PC-9 (cell line): Measurements from ENCODE around the gene RCOR1. TPM values are rescaled to one million over a fixed set of nuclear protein-coding genes. Genes with fewer than 3 reads are reported as not detected.

Experiments
- BruUV-seq: library from RNA; stranded (reverse); fragments of 400-500 nt; replicated peaks from 2 replicates; lab custom pipeline; 2021; lab: Mats Ljungman, UMichigan
- CTCF ChIA-PET: fragments of 300-600 bp; sonication (Branson Sonifier 250); formaldehyde crosslinking; loops from one replicate; lab custom pipeline; 2022; ENCODE audit warnings: antibody characterized with exemption; lab: Charles Lee
- POLR2A ChIA-PET: fragments of 300-600 bp; sonication (Branson Sonifier 250); formaldehyde crosslinking; loops from one replicate; lab custom pipeline; 2022; ENCODE audit warnings: antibody characterized with exemption; ENCODE audit not compliant: unreplicated experiment; lab: Charles Lee
- DNase-seq, 2 experiments: peaks; one replicate each; pipeline versions ENCODE4 v3.0.0 to v3.0.0-alpha.2; 2015 to 2022; ENCODE audit warnings: mixed read lengths in 1 of 2
- H2AFZ ChIP-seq: fragments of 200-600 bp; sonication (generic); 2 replicates; pipeline ENCODE4 v1.8.1; 2017; ENCODE audit warnings: antibody characterized with exemption
- H3F3A ChIP-seq: fragments of 200-600 bp; sonication (generic); 2 replicates; pipeline ENCODE4 v1.8.1; 2017; ENCODE audit warnings: antibody characterized with exemption, mild to moderate bottlenecking, low read depth; ENCODE audit not compliant: insufficient read depth
- H3K27ac ChIP-seq: fragments of 200-600 bp; sonication (generic); 2 replicates; pipeline ENCODE4 v1.6.1; 2016; ENCODE audit warnings: mixed run types
- H3K27me3 ChIP-seq: fragments of 200-600 bp; sonication (generic); 2 replicates; pipeline ENCODE4 v1.6.1; 2016; ENCODE audit warnings: low read depth, mixed run types; ENCODE audit not compliant: insufficient read depth
- H3K36me3 ChIP-seq: fragments of 200-600 bp; sonication (generic); 2 replicates; pipeline ENCODE4 v1.6.1; 2016; ENCODE audit warnings: low read depth, mixed run types
- H3K4me1 ChIP-seq: fragments of 200-600 bp; sonication (generic); replicated peaks from 2 replicates; pipeline ENCODE4 v1.6.1; 2016; ENCODE audit warnings: mixed run types; ENCODE audit not compliant: insufficient read depth
- H3K4me2 ChIP-seq: fragments of 200-600 bp; sonication (generic); 2 replicates; pipeline ENCODE4 v1.6.1; 2017; ENCODE audit warnings: mixed run types
- H3K4me3 ChIP-seq: fragments of 200-600 bp; sonication (generic); 2 replicates; pipeline ENCODE4 v1.6.1; 2016; ENCODE audit warnings: mixed run types
- H3K79me2 ChIP-seq: fragments of 200-600 bp; sonication (generic); 2 replicates; pipeline ENCODE4 v1.6.1; 2017; ENCODE audit warnings: low read depth, mixed run types
- H3K9me2 ChIP-seq: fragments of 200-600 bp; sonication (generic); 2 replicates; pipeline ENCODE4 v1.8.1; 2017; ENCODE audit warnings: mild to moderate bottlenecking; ENCODE audit not compliant: insufficient read depth
- H3K9me3 ChIP-seq: fragments of 200-600 bp; sonication (generic); 2 replicates; pipeline ENCODE4 v1.8.1; 2016; ENCODE audit warnings: low read depth; ENCODE audit not compliant: insufficient read depth
- H4K20me1 ChIP-seq: fragments of 200-600 bp; sonication (generic); 2 replicates; pipeline ENCODE4 v1.8.1; 2017; ENCODE audit not compliant: insufficient read depth
- CTCF ChIP-seq: fragments of 200-600 bp; sonication (generic); conservative IDR thresholded peaks from 2 replicates; pipeline ENCODE4 v1.6.1; 2017; ENCODE audit warnings: mixed run types, antibody characterized with exemption, mild to moderate bottlenecking, moderate library complexity
- EZH2 ChIP-seq: fragments of 200-600 bp; sonication (generic); IDR thresholded peaks from 2 replicates; pipeline ENCODE4 v1.8.0; 2017; ENCODE audit warnings: antibody characterized with exemption, low read depth
- intact Hi-C: fragments of 100-400 bp; cut with micrococcal nuclease; formaldehyde crosslinking; loops from one replicate; pipeline ENCODE4 v1.10.0; 2022; ENCODE audit not compliant: unreplicated experiment
- total RNA-seq: library from RNA; stranded (reverse); gene quantifications from 2 replicates; pipeline ENCODE4 v1.2.3, GENCODE V29; 2021

RCOR1 gene
- total RNA-seq, 1 experiment from 2014 or later, result 67.2 TPM

- Histone ChIP-seq H3K27ac (no peak overlapping the region), H3K36me3 (no peaks in the 10 kb centered on the region), H3K4me3 (no peak overlapping the region), H3K9me3 (no peaks in the 10 kb centered on the region), H3K27me3 (peaks cover 11% of the 10 kb centered on the region), H2AFZ (no peak overlapping the region), H3F3A (peaks cover 17% of the 10 kb centered on the region), H3K4me1 (no peaks in the 10 kb centered on the region), H3K4me2 (no peak overlapping the region), H3K9me2 (no peaks in the 10 kb centered on the region), H3K79me2 (no peaks in the 10 kb centered on the region), H4K20me1 (no peaks in the 10 kb centered on the region)
- POLR2A ChIA-PET, result no interaction called here
- CTCF ChIA-PET, result interaction anchor here (0.5 to 0.7 kb wide), 2 partner anchors 223 to 718 kb away, joined by 3 to 5 read pairs; no protein-coding TSS in a partner anchor
- DNase-seq, result no peak
- no TSS peak for BruUV-seq
- TF ChIP-seq EZH2, result no peak
- no peak for TF ChIP-seq CTCF
- intact Hi-C loops, result loop anchor here (10.0 kb wide), 1 partner anchor 304 kb away; no protein-coding TSS in a partner anchor
Observed at GRCh38 chr14:102771144-102771543, 178.7 kb downstream of the RCOR1 start.

- Histone ChIP-seq H3K4me3 (no peak overlapping the region), H2AFZ (no peak overlapping the region), H3K79me2 (no peaks in the 10 kb centered on the region), H4K20me1 (no peaks in the 10 kb centered on the region), H3K27ac (no peak overlapping the region), H3K9me2 (no peaks in the 10 kb centered on the region), H3K9me3 (no peaks in the 10 kb centered on the region), H3K36me3 (no peaks in the 10 kb centered on the region), H3K27me3 (peaks cover 11% of the 10 kb centered on the region), H3K4me1 (0 out of 2 replicates have a peak, but pooled peaks cover 6% of the 10 kb centered on the region), H3F3A (peaks cover 24% of the 10 kb centered on the region), H3K4me2 (no peak overlapping the region)
- CTCF ChIA-PET, result interaction anchor here (0.6 to 1.5 kb wide), 6 partner anchors 79 to 745 kb away, joined by 3 to 7 read pairs (median 4); no protein-coding TSS in a partner anchor
- BruUV-seq, result no TSS peak
- TF ChIP-seq EZH2, result no peak
- POLR2A ChIA-PET, result interaction anchor here (0.6 kb wide), 1 partner anchor 179 kb away, joined by 10 read pairs; no protein-coding TSS in a partner anchor
- DNase-seq, result no peak
- intact Hi-C loops, result loop anchor here (10.0 kb wide), 1 partner anchor 302 kb away; no protein-coding TSS in a partner anchor
Observed at GRCh38 chr14:102772781-102773570, 180.5 kb downstream of the RCOR1 start.

GRCh38 chr14:102774391-102775153, 182.1 kb downstream of the RCOR1 start:
- H3K27ac ChIP-seq, result no peak overlapping the region
- CTCF ChIA-PET, result interaction anchor here (0.6 kb wide), 1 partner anchor 337 kb away, joined by 5 read pairs; no protein-coding TSS in a partner anchor

More at GRCh38 chr14:102774391-102775153, 182.1 kb downstream of the RCOR1 start:
- TF ChIP-seq EZH2 (no peak), CTCF (peak; percentile 87)
- BruUV-seq, result no TSS peak
- H4K20me1 ChIP-seq, result peaks cover 3% of the 10 kb centered on the region
- no peak overlapping the region for H3K4me3 ChIP-seq
- no peak overlapping the region for H2AFZ ChIP-seq
- H3K36me3 ChIP-seq, result no peaks in the 10 kb centered on the region
- no peaks in the 10 kb centered on the region for H3K27me3 ChIP-seq
- H3K4me2 ChIP-seq, result no peak overlapping the region
- no peaks in the 10 kb centered on the region for H3K9me3 ChIP-seq
- intact Hi-C loops, result loop anchor here (2.0 to 10.0 kb wide), 2 partner anchors 250 to 300 kb away; no protein-coding TSS in a partner anchor
- DNase-seq, result peak; percentile 67 to 70
- no peaks in the 10 kb centered on the region for H3K9me2 ChIP-seq
- H3F3A ChIP-seq, result peaks cover 24% of the 10 kb centered on the region
- POLR2A ChIA-PET, result interaction anchor here (0.5 kb wide), 1 partner anchor 195 kb away, joined by 3 read pairs; no protein-coding TSS in a partner anchor
- peaks cover 15% of the 10 kb centered on the region for H3K79me2 ChIP-seq
- H3K4me1 ChIP-seq, result peaks cover 16% of the 10 kb centered on the region
